GM12864 (cell line): ENCODE data around the gene PTPRD.

Experiments
- DNase-seq: peaks from one replicate; pipeline ENCODE4 v3.0.0-alpha.2; 2011; ENCODE audit warnings: low read depth
- H3K4me3 ChIP-seq: 2 replicates; pipeline ENCODE4 v1.5.1; 2011; ENCODE audit warnings: mild to moderate bottlenecking, low read depth, low read length, control low read depth
- TF ChIP-seq, protein P1 (sequence below): IDR thresholded peaks from 2 replicates; pipeline ENCODE4 v1.5.1; 2011; ENCODE audit warnings: low read depth, mild to moderate bottlenecking, moderate library complexity, low read length, control low read depth, inconsistent platforms; ENCODE audit errors: missing control alignments

PTPRD gene

DNA sequence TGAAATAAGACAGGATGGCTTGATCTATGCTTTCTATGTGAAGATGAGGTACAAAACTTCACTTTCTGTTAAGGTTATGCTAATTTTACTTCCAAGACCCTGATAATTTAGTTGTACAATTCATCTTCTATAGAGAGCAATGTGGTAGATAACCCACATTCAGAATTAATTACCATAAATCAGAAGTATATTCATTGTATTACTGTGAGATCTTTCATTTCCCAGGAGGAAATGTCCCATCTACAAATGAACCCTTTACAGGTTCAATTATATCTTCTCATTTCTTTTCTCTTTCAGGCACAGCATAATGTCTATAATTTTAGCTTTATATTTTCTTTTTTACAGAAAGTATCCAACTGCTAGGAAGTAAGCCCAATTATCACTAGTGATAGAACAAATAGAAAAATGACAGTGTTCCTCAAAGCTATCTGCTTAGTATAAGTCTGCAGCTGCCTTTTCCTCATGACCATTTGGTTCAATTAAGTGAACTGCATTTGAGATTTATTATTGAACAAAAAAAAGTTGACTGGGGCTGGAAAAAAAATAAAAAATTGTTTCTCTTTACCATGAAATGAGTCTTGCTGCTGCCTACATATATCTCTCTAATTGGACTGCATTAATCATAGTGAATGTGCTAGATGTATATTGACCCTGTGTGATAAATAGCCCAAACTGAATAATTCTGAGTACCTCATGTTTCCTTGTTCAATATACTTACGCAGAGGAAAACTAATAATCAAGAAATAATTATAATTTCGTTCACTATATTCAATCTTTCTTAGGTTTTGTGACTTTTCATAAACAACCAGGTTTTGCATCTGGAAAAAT is 1329.4 kb downstream of the PTPRD start:
- no peak overlapping the region for H3K4me3 ChIP-seq
- DNase-seq, result no peak
- TF ChIP-seq, protein P1, sequence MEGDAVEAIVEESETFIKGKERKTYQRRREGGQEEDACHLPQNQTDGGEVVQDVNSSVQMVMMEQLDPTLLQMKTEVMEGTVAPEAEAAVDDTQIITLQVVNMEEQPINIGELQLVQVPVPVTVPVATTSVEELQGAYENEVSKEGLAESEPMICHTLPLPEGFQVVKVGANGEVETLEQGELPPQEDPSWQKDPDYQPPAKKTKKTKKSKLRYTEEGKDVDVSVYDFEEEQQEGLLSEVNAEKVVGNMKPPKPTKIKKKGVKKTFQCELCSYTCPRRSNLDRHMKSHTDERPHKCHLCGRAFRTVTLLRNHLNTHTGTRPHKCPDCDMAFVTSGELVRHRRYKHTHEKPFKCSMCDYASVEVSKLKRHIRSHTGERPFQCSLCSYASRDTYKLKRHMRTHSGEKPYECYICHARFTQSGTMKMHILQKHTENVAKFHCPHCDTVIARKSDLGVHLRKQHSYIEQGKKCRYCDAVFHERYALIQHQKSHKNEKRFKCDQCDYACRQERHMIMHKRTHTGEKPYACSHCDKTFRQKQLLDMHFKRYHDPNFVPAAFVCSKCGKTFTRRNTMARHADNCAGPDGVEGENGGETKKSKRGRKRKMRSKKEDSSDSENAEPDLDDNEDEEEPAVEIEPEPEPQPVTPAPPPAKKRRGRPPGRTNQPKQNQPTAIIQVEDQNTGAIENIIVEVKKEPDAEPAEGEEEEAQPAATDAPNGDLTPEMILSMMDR, result no peak

DNA sequence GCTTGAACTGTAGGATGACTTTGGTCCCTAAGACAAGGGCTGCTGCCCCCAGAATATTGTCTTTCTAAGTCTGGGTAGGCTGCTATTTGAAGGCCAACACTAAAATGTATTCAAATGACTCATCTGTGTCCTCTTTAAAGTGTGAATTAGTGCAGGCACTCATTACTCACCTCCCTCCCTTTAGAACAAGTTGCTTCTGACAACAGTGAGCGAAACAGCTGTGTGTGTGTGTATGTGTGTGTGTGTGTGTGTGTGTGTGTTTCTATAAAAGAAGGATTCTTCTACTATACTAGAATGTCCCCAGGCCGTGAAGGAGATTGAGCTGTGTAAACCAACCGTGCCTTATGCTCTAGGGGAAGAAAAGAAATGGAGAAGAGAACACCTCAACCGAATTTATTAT is 1337.2 kb downstream of the PTPRD start:
- no peak overlapping the region for H3K4me3 ChIP-seq
- no peak for DNase-seq
- TF ChIP-seq, protein P1, result no peak

DNA sequence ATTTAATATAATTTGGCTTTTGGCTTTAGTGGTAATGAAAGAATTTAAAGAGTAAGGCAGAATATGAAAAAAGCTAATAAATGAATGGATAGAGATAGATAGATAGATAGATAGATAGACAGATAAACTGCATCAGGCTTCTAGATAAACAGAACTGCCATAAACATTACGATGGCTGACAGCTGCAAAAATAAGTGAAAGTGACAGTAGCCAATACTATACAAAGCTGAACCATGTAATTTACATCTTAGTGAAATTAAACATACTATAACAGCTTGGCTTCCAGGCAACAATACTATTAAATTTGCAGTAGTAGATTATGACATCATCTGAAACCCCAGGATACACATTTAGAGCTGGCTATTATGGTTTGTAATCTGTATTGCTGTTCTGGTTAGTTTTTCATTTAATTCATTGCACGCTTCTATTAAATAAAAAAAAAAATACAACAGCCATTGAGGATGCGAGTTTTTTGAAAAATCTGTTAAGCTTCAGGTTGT is 1354.8 kb downstream of the PTPRD start:
- H3K4me3 ChIP-seq, result no peak overlapping the region
- no peak for DNase-seq
- TF ChIP-seq, protein P1, result no peak

DNA sequence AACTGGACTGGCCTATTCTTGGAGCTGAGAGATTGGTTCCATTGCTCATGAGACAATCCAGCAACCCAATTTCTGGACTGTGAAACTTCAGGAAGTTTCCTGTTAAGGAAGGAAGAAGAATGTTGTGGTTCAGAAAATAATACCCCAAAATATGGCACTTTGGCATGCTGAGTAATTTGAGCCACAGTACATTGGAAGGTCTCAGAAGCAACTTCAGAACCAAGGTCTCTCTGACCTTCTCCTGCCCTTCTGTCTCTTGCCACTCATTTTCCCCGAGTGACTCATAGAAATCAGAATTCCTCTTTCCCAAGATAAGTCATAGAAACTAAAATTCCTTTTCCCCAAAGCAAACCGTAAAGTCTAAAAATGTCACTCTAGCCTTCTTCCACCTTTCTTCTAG is 1366.1 kb downstream of the PTPRD start:
- no peak overlapping the region for H3K4me3 ChIP-seq
- TF ChIP-seq, protein P1, result no peak
- DNase-seq, result no peak

DNA sequence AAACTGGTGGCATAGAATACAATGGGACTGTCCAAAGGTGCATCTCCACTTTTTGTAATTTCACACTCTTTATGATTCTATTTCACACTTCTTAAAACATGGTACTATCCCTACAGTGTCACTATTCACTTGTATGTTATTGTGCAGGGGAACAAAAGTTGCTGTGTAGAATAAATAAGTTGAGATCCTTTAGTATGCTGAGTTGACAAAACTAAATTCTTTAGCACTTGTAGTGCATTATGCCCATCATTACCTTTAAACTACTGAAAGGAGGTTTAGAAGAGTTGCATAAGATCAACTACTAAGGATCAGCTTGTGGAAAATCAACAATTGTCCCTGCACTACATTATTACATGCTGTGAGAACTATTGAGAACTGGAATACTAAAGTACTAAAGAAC is 1380.9 kb downstream of the PTPRD start:
- no peak for DNase-seq
- TF ChIP-seq, protein P1, result no peak
- H3K4me3 ChIP-seq, result no peak overlapping the region

DNA sequence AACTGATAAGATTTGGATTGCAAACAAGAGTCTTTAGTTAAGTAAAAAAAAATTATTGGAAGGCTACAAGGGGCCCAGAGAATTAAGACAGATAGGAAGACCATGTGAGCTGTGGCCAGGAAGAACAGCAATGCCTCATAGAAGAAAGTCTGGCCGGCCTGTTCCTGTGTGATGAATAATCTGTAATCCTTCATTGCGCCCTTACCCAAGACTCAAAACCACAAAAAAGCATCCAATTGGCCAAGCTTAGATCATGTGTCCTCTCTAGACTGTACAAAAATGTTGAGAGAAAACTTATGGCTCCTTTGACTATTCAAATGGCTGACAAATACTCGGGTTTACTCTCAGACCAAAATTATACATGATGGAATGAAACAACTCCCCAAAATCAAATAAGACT is 1383.5 kb downstream of the PTPRD start:
- DNase-seq, result no peak
- TF ChIP-seq, protein P1, result no peak

DNA sequence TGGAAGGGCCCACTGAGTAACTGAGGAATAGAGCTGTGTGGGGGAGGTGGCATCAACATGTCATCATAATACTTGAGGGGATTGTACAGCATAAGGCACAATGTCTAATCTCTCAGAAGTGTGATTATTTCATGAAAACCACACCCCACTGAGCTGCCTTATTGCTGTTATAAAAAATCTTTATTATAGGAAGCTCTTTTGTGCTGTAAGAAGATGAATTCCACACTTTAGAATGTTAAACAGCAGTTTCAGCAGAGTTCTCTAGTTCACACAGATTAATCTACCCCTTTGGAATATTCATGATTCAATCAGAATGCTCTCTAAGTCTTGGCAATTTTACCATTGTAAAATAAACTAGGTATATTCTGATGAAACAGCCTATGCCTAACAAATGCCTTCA is 1389.6 kb downstream of the PTPRD start:
- TF ChIP-seq, protein P1, result no peak
- no peak for DNase-seq
- no peak overlapping the region for H3K4me3 ChIP-seq

More for the DNA sequence above, 1383.5 kb downstream of the PTPRD start:
- no peak overlapping the region for H3K4me3 ChIP-seq
